ENCODE data around the gene RARRES2. TPM values are rescaled to one million over a fixed set of nuclear protein-coding genes. Genes with fewer than 3 reads are reported as not detected.
A peak's percentile ranks its signal among the peaks of the same experiment; 100 is the strongest.

Gene RARRES2
- total and polyA plus RNA-seq, 12 donors, result 132 to 7,984 (median 3,315) TPM

GRCh38 chr7:150325901-150326300 is 15.5 kb downstream of the RARRES2 start:
- no peaks in the 10 kb centered on the region for H3K27me3 ChIP-seq
- intact Hi-C loops (cut with DNase I), result no loop called here
- TF ChIP-seq POLR2A (IDR thresholded peaks at IDR 0.05) (no peak), CTCF (IDR thresholded peaks at IDR 0.05) (no peak)
- peak overlapping the region in 3 of 5 donors; percentile 90 to 97 (median 96) for H3K27ac ChIP-seq
- DNase-seq, result no peak
- H3K4me3 ChIP-seq, result no peak overlapping the region
- WGBS, 4 donors, result 88 to 97% (median 96%) methylated on average over 3 to 6 of the region's 6 CpGs
- no peaks in the 10 kb centered on the region for H3K9me3 ChIP-seq (replicated peaks in 1 of 3)
- peaks cover 19 to 47% of the 10 kb centered on the region in 2 donors for H3K4me1 ChIP-seq (replicated peaks in 1 of 2)
- H3K36me3 ChIP-seq (replicated peaks in 1 of 2), result peaks cover 0 to 38% of the 10 kb centered on the region in 2 donors

- TF ChIP-seq CTCF (IDR thresholded peaks at IDR 0.05), result no peak
These were observed 16.3 kb downstream of the RARRES2 start for GRCh38 chr7:150325110-150325611.

GRCh38 chr7:150324373-150324961 is 17.0 kb downstream of the RARRES2 start:
- Histone ChIP-seq H3K36me3 (replicated peaks in 1 of 2) (peaks cover 0 to 26% of the 10 kb centered on the region in 2 donors), H3K4me3 (peak overlapping the region in 2 of 4 donors; percentile 6 to 88), H3K27ac (peak overlapping the region in 4 of 5 donors; percentile 78 to 97 (median 93)), H3K9me3 (replicated peaks in 1 of 3) (no peaks in the 10 kb centered on the region), H3K27me3 (no peaks in the 10 kb centered on the region), H3K4me1 (replicated peaks in 1 of 2) (peaks cover 19 to 60% of the 10 kb centered on the region in 2 donors)
- intact Hi-C loops (cut with DNase I), result no loop called here
- peak in 3 of 7 donors; percentile 13 to 64 (median 33) for DNase-seq
- 72 to 82% (median 76%) methylated on average over 12 of the region's 12 CpGs for WGBS, 4 donors
- TF ChIP-seq POLR2A (IDR thresholded peaks at IDR 0.05) (peak in 1 of 2 donors; percentile 11), CTCF (IDR thresholded peaks at IDR 0.05) (no peak)

More at GRCh38 chr7:150325110-150325611, 16.3 kb downstream of the RARRES2 start:
- H3K27ac ChIP-seq, result peak overlapping the region in 4 of 5 donors; percentile 16 to 97 (median 93)
- peak in 5 of 7 donors; percentile 24 to 76 (median 58) for DNase-seq
- no peaks in the 10 kb centered on the region for H3K9me3 ChIP-seq (replicated peaks in 1 of 3)
- WGBS, 4 donors, result 84 to 96% (median 92%) methylated on average over 10 of the region's 10 CpGs
- H3K27me3 ChIP-seq, result no peaks in the 10 kb centered on the region
- H3K4me1 ChIP-seq (replicated peaks in 1 of 2), result peaks cover 19 to 54% of the 10 kb centered on the region in 2 donors
- H3K36me3 ChIP-seq (replicated peaks in 1 of 2), result peaks cover 0 to 31% of the 10 kb centered on the region in 2 donors
- intact Hi-C loops (cut with DNase I), result no loop called here
- peak overlapping the region in 1 of 4 donors; percentile 88 for H3K4me3 ChIP-seq

- TF ChIP-seq POLR2A (IDR thresholded peaks at IDR 0.05) (no peak), CTCF (IDR thresholded peaks at IDR 0.05) (no peak)
- H3K27ac ChIP-seq, result peak overlapping the region; percentile 78 to 97 (median 90)
- 17 to 32% (median 25%) methylated on average over 14 to 16 of the region's 16 CpGs for WGBS, 4 donors
- H3K36me3 ChIP-seq (replicated peaks in 1 of 2), result peaks cover 0 to 20% of the 10 kb centered on the region in 2 donors
- H3K4me1 ChIP-seq (replicated peaks in 1 of 2), result peaks cover 19 to 63% of the 10 kb centered on the region in 2 donors
- DNase-seq, result no peak
- H3K27me3 ChIP-seq, result no peaks in the 10 kb centered on the region
- H3K4me3 ChIP-seq, result peak overlapping the region in 2 of 4 donors; percentile 42 to 88
- intact Hi-C loops (cut with DNase I), result no loop called here
- no peaks in the 10 kb centered on the region for H3K9me3 ChIP-seq (replicated peaks in 1 of 3)
These were observed 17.6 kb downstream of the RARRES2 start for GRCh38 chr7:150323682-150324372.
